Measurements from ENCODE around the gene CREG2. TPM values are rescaled to one million over a fixed set of nuclear protein-coding genes. Genes with fewer than 3 reads are reported as not detected.

The CREG2 gene
- total RNA-seq, 1 experiment from 2014 or later = 12.3 TPM

DNA sequence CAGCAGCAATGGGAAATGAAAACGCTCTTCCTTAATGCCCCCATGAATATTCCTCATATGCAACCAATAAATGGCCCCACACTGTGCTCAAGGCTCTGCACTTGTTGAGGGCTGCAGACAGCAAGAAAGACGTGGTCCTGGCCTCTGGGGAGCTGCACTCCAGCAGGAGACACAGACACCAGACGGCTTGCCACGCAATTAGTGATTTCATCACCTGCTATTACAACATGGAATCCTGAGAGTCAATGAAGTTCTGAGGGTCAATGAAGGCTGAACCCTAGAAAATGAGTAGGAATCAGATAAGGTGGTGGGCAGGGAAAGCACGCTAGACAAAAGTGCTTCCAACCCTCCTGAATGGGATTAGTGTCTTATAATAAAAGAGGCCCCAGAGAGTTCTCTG is 18.9 kb downstream of the CREG2 start:
- no peaks in the 10 kb centered on the region for H3K36me3 ChIP-seq (ENCODE audit: low read depth)
- H3K4me2 ChIP-seq = no peak overlapping the region
- H3K9me2 ChIP-seq (ENCODE audit: insufficient read depth) = no peaks in the 10 kb centered on the region
- no peaks in the 10 kb centered on the region for H3K79me2 ChIP-seq (ENCODE audit: low read depth)
- TF ChIP-seq, protein P1, sequence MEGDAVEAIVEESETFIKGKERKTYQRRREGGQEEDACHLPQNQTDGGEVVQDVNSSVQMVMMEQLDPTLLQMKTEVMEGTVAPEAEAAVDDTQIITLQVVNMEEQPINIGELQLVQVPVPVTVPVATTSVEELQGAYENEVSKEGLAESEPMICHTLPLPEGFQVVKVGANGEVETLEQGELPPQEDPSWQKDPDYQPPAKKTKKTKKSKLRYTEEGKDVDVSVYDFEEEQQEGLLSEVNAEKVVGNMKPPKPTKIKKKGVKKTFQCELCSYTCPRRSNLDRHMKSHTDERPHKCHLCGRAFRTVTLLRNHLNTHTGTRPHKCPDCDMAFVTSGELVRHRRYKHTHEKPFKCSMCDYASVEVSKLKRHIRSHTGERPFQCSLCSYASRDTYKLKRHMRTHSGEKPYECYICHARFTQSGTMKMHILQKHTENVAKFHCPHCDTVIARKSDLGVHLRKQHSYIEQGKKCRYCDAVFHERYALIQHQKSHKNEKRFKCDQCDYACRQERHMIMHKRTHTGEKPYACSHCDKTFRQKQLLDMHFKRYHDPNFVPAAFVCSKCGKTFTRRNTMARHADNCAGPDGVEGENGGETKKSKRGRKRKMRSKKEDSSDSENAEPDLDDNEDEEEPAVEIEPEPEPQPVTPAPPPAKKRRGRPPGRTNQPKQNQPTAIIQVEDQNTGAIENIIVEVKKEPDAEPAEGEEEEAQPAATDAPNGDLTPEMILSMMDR (conservative IDR thresholded peaks at IDR 0.05) = no peak
- no peak for TF ChIP-seq EZH2 (IDR thresholded peaks at IDR 0.05; ENCODE audit: low read depth)
- no peaks in the 10 kb centered on the region for H3F3A ChIP-seq (ENCODE audit: insufficient read depth, low read depth)
- no peak overlapping the region for H3K27ac ChIP-seq
- H4K20me1 ChIP-seq (ENCODE audit: insufficient read depth) = no peaks in the 10 kb centered on the region
- H3K4me1 ChIP-seq (replicated peaks; ENCODE audit: insufficient read depth) = no peaks in the 10 kb centered on the region
- intact Hi-C loops (cut with micrococcal nuclease; ENCODE audit: unreplicated experiment) = no loop called here
- no peak overlapping the region for H2AFZ ChIP-seq
- CTCF ChIA-PET = no interaction called here
- no peaks in the 10 kb centered on the region for H3K9me3 ChIP-seq (ENCODE audit: insufficient read depth, low read depth)
- POLR2A ChIA-PET (ENCODE audit: unreplicated experiment) = no interaction called here
- DNase-seq = no peak
- no peaks in the 10 kb centered on the region for H3K27me3 ChIP-seq (ENCODE audit: insufficient read depth, low read depth)
- no peak overlapping the region for H3K4me3 ChIP-seq
- BruUV-seq (replicated peaks) = no TSS peak

DNA sequence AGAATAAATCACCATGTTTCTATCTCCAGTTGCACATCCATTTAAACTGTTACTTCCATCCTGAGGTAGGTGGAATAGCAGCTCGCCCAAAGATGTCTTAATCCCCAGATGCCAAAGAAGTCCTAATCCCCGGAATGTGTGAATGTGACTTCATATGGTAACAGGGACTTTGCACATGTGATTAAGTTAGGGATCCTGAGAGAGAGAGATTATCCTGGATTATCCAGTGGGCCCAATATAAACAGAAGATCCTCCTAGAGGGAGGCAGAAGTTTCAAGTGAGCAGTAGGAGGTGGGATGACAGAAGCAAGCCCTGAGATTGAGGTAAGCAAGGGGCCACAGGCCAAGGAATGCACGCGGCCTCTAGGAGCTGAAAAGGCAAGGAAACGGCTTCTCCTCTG is 19.8 kb downstream of the CREG2 start:
- H3K27ac ChIP-seq = no peak overlapping the region
- BruUV-seq (replicated peaks) = no TSS peak
- no peaks in the 10 kb centered on the region for H3K9me3 ChIP-seq (ENCODE audit: insufficient read depth, low read depth)
- intact Hi-C loops (cut with micrococcal nuclease; ENCODE audit: unreplicated experiment) = no loop called here
- TF ChIP-seq EZH2 (IDR thresholded peaks at IDR 0.05; ENCODE audit: low read depth) = no peak
- no peaks in the 10 kb centered on the region for H3K9me2 ChIP-seq (ENCODE audit: insufficient read depth)
- no peaks in the 10 kb centered on the region for H3K36me3 ChIP-seq (ENCODE audit: low read depth)
- no peaks in the 10 kb centered on the region for H3K27me3 ChIP-seq (ENCODE audit: insufficient read depth, low read depth)
- peaks cover 6% of the 10 kb centered on the region for H3K4me1 ChIP-seq (replicated peaks; ENCODE audit: insufficient read depth)
- H4K20me1 ChIP-seq (ENCODE audit: insufficient read depth) = no peaks in the 10 kb centered on the region
- H3K4me2 ChIP-seq = no peak overlapping the region
- no peak for DNase-seq
- CTCF ChIA-PET = no interaction called here
- no peak overlapping the region for H3K4me3 ChIP-seq
- POLR2A ChIA-PET (ENCODE audit: unreplicated experiment) = no interaction called here
- no peaks in the 10 kb centered on the region for H3F3A ChIP-seq (ENCODE audit: insufficient read depth, low read depth)
- no peak overlapping the region for H2AFZ ChIP-seq
- H3K79me2 ChIP-seq (ENCODE audit: low read depth) = no peaks in the 10 kb centered on the region

DNA sequence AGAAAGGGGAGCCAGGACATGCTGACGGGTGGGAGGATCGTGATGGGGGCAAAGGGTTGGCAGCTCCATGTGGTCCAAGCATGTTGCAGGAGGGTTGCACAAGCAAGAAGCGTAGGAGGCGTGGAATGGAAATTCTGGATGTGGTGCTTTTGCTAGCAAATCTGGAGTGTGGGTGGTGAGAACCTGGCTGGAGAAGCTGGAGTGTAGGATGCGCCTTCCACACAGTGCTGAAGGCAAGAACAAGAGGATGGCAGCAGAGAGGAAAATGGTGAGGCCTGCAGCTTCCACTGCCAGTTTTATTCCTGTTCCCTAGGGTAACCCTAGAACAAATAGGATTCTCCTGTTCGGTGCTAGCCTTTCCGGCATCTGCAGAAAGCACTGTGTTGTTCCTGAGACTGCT is 22.4 kb downstream of the CREG2 start:
- no peak overlapping the region for H2AFZ ChIP-seq
- H3K4me1 ChIP-seq (replicated peaks; ENCODE audit: insufficient read depth) = peaks cover 31% of the 10 kb centered on the region
- H3F3A ChIP-seq (ENCODE audit: insufficient read depth, low read depth) = peaks cover 22% of the 10 kb centered on the region
- no peaks in the 10 kb centered on the region for H4K20me1 ChIP-seq (ENCODE audit: insufficient read depth)
- CTCF ChIA-PET = no interaction called here
- BruUV-seq (replicated peaks) = no TSS peak
- H3K27me3 ChIP-seq (ENCODE audit: insufficient read depth, low read depth) = no peaks in the 10 kb centered on the region
- POLR2A ChIA-PET (ENCODE audit: unreplicated experiment) = no interaction called here
- H3K4me2 ChIP-seq = no peak overlapping the region
- TF ChIP-seq EZH2 (IDR thresholded peaks at IDR 0.05; ENCODE audit: low read depth) = no peak
- TF ChIP-seq, protein P1 (conservative IDR thresholded peaks at IDR 0.05) = no peak
- no peak overlapping the region for H3K4me3 ChIP-seq
- H3K79me2 ChIP-seq (ENCODE audit: low read depth) = no peaks in the 10 kb centered on the region
- no peaks in the 10 kb centered on the region for H3K9me2 ChIP-seq (ENCODE audit: insufficient read depth)
- no peak overlapping the region for H3K27ac ChIP-seq
- H3K36me3 ChIP-seq (ENCODE audit: low read depth) = no peaks in the 10 kb centered on the region
- H3K9me3 ChIP-seq (ENCODE audit: insufficient read depth, low read depth) = no peaks in the 10 kb centered on the region
- no peak for DNase-seq
- intact Hi-C loops (cut with micrococcal nuclease; ENCODE audit: unreplicated experiment) = no loop called here

DNA sequence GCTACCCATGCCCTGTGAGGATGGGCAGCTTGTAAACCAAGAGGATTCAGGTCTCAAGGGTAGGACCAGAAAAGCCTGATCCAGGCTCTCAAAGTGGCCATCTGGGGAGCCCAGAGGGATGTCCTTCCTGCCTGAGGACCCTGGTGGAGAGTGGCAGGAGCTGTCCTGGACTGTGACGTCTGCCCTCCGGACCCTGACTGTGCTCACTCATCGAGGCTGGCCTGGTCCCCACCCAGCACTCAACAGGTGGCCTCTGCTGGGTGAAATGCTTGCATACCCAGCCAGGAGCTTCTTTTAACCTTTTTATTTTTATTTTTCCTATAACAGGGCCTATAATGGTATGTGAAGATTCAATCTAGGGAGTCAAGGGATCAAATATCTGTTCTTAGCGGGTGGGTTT is 24.5 kb downstream of the CREG2 start:
- H3K9me3 ChIP-seq (ENCODE audit: insufficient read depth, low read depth) = no peaks in the 10 kb centered on the region
- intact Hi-C loops (cut with micrococcal nuclease; ENCODE audit: unreplicated experiment) = no loop called here
- no peak for TF ChIP-seq EZH2 (IDR thresholded peaks at IDR 0.05; ENCODE audit: low read depth)
- TF ChIP-seq, protein P1 (conservative IDR thresholded peaks at IDR 0.05) = no peak
- no peaks in the 10 kb centered on the region for H3K27me3 ChIP-seq (ENCODE audit: insufficient read depth, low read depth)
- CTCF ChIA-PET = no interaction called here
- no peak overlapping the region for H2AFZ ChIP-seq
- H3K4me1 ChIP-seq (replicated peaks; ENCODE audit: insufficient read depth) = peaks cover 46% of the 10 kb centered on the region
- BruUV-seq (replicated peaks) = no TSS peak
- DNase-seq = no peak
- peaks cover 7% of the 10 kb centered on the region for H3K79me2 ChIP-seq (ENCODE audit: low read depth)
- POLR2A ChIA-PET (ENCODE audit: unreplicated experiment) = interaction anchor here (0.6 kb wide), 1 partner anchor 332 kb away, joined by 5 read pairs; no protein-coding TSS in a partner anchor
- H3K27ac ChIP-seq = no peak overlapping the region
- H3F3A ChIP-seq (ENCODE audit: insufficient read depth, low read depth) = peaks cover 30% of the 10 kb centered on the region
- no peak overlapping the region for H3K4me3 ChIP-seq
- no peaks in the 10 kb centered on the region for H3K36me3 ChIP-seq (ENCODE audit: low read depth)
- no peak overlapping the region for H3K4me2 ChIP-seq
- no peaks in the 10 kb centered on the region for H4K20me1 ChIP-seq (ENCODE audit: insufficient read depth)
- no peaks in the 10 kb centered on the region for H3K9me2 ChIP-seq (ENCODE audit: insufficient read depth)
